Transverse colon (tissue), 4 donors: Measurements from ENCODE around the gene SPATA13. TPM values are rescaled to one million over a fixed set of nuclear protein-coding genes. Genes with fewer than 3 reads are reported as not detected.
"Not testable (repeated sequence)": the region's sequence is repeated elsewhere in the genome, so short reads cannot be mapped to it uniquely, and the experiment has no call there.

ENCODE experiments used
- DNase-seq: peaks from one replicate; pipeline ENCODE4 v3.0.0-alpha.2; 2019
- H3K27ac ChIP-seq, 4 donors: fragments of 200-600 bp; sonication (generic); 2 replicates each; pipeline ENCODE4 v1.5.1; 2016 to 2018; ENCODE audit warnings: inconsistent platforms in 4 of 4
- H3K27me3 ChIP-seq: fragments of 200-600 bp; sonication (generic); 2 replicates; pipeline ENCODE4 v1.5.1; 2017; ENCODE audit warnings: inconsistent platforms
- H3K36me3 ChIP-seq, 4 donors: fragments of 200-600 bp; sonication (generic); 2 replicates each; pipeline ENCODE4 v1.5.1; 2017 to 2019; ENCODE audit warnings: inconsistent platforms in 4 of 4
- H3K4me1 ChIP-seq, 4 donors: fragments of 200-600 bp; sonication (generic); 2 replicates each; pipeline ENCODE4 v1.5.1; 2017 to 2020; ENCODE audit warnings: inconsistent platforms in 4 of 4
- H3K4me3 ChIP-seq, 4 donors: fragments of 200-600 bp; sonication (generic); 1 replicate in 1 of 4; 2 replicates in 3 of 4; pipeline versions ENCODE4 v1.5.1 to v1.6.1; 2017 to 2019; ENCODE audit warnings: inconsistent platforms in 4 of 4
- H3K9me3 ChIP-seq, 2 donors: fragments of 200-600 bp; sonication (generic); 2 replicates each; pipeline ENCODE4 v1.5.1; 2017 to 2019; ENCODE audit warnings: inconsistent platforms in 2 of 2
- CTCF ChIP-seq, 5 experiments: fragments of 200-600 bp in 3 of 5; fragments of 450-650 bp in 2 of 5; sonication (generic) in 3 of 5; IDR thresholded peaks; 1 replicate in 2 of 5; 2 replicates in 3 of 5; pipeline ENCODE4 v1.5.1; 2016 to 2017; ENCODE audit warnings: antibody characterized with exemption in 5 of 5, inconsistent platforms in 3 of 5, mild to moderate bottlenecking in 2 of 5, moderate library complexity in 1 of 5
- EP300 ChIP-seq: sonication (generic); formaldehyde crosslinking; IDR thresholded peaks from one replicate; pipeline ENCODE4 v1.6.1; 2017; ENCODE audit warnings: antibody characterized with exemption, low read depth
- POLR2A ChIP-seq: fragments of 450-650 bp; IDR thresholded peaks from one replicate; pipeline ENCODE4 v1.6.1; 2016; ENCODE audit warnings: antibody characterized with exemption, mild to moderate bottlenecking, moderate library complexity
- POLR2AphosphoS5 ChIP-seq, 3 donors: sonication (generic); formaldehyde crosslinking; IDR thresholded peaks; one replicate each; pipeline ENCODE4 v1.6.1; 2016; ENCODE audit warnings: antibody characterized with exemption in 3 of 3
- WGBS, 2 donors: methylation state at CpG; one replicate each; pipeline ENCODE4 v1.1.5; 2018; ENCODE audit warnings: low coverage in 1 of 2; 5-methylcytosine and 5-hydroxymethylcytosine counted together
- in situ Hi-C, 4 donors: fragments of 200-750 bp; cut with MboI; loops; one replicate each; pipeline versions ENCODE4 v1.15.0 to v1.15.1; 2017; ENCODE audit warnings: low sequenced_read_pairs in 3 of 4, low pct_ligation_motif_present in 1 of 4, low pct_unique_long_range_greater_than_20kb in 1 of 4
- intact Hi-C: fragments of 100-400 bp; cut with DNase I; formaldehyde crosslinking; loops from one replicate; pipeline ENCODE4 v1.15.1; 2023; ENCODE audit warnings: low total_unique reads
- total RNA-seq, 4 donors: library from RNA; depleted of rRNA; stranded (reverse); fragments of >200 nt; gene quantifications; one replicate each; pipeline ENCODE4 v1.1.0, GENCODE V29; 2016

The SPATA13 gene
- total RNA-seq, 4 donors from 2014 or later: 85.1 to 612 (median 228) TPM

GRCh38 chr13:24323036-24323738 is 162.7 kb downstream of the SPATA13 start:
- Histone ChIP-seq H3K4me1 (peaks cover 0 to 13% (median 0%) of the 10 kb centered on the region in 4 donors), H3K27ac (peak overlapping the region in 3 of 4 donors; percentile 33 to 43 (median 39)), H3K36me3 (no peaks in the 10 kb centered on the region), H3K4me3 (no peak overlapping the region), H3K9me3 (no peaks in the 10 kb centered on the region), H3K27me3 (peaks cover 10% of the 10 kb centered on the region)
- in situ Hi-C loops: loop anchor here in 1 of 4 donors (5.0 kb wide), 1 partner anchor 431 kb away; no protein-coding TSS in a partner anchor
- TF ChIP-seq EP300 (no peak), POLR2AphosphoS5 (IDR thresholded peaks at IDR 0.05) (no peak), POLR2A (no peak), CTCF (IDR thresholded peaks at IDR 0.05) (no peak)
- no peak for DNase-seq
- WGBS, 2 donors: 69% methylated on average over 27 of the region's 28 CpGs; no CpG with 5 or more reads in 1 of the 2 donors
- intact Hi-C loops: loop anchor here (5.0 kb wide), 1 partner anchor 431 kb away; no protein-coding TSS in a partner anchor

- Histone ChIP-seq H3K36me3 (no peaks in the 10 kb centered on the region), H3K27me3 (peaks cover 14% of the 10 kb centered on the region), H3K9me3 (no peaks in the 10 kb centered on the region), H3K4me3 (no peak overlapping the region), H3K4me1 (peaks cover 0 to 13% (median 0%) of the 10 kb centered on the region in 4 donors), H3K27ac (peak overlapping the region in 3 of 4 donors; percentile 33 to 43 (median 39))
- TF ChIP-seq POLR2A (no peak), POLR2AphosphoS5 (IDR thresholded peaks at IDR 0.05) (no peak), CTCF (IDR thresholded peaks at IDR 0.05) (no peak), EP300 (no peak)
- intact Hi-C loops: loop anchor here (5.0 kb wide), 1 partner anchor 431 kb away; no protein-coding TSS in a partner anchor
- DNase-seq: no peak
- 38 to 67% methylated on average over 1 to 5 of the region's 5 CpGs for WGBS, 2 donors
- in situ Hi-C loops: loop anchor here in 1 of 4 donors (5.0 kb wide), 1 partner anchor 431 kb away; no protein-coding TSS in a partner anchor
These were observed 163.2 kb downstream of the SPATA13 start for GRCh38 chr13:24323739-24324075.

GRCh38 chr13:24327598-24327997 is 167.1 kb downstream of the SPATA13 start:
- H3K9me3 ChIP-seq, intact Hi-C loops, H3K36me3 ChIP-seq, DNase-seq, H3K27ac ChIP-seq: not testable (repeated sequence)
- peaks cover 14% of the 10 kb centered on the region for H3K27me3 ChIP-seq
- in situ Hi-C loops: loop anchor here in 1 of 4 donors (5.0 kb wide), 1 partner anchor 1415 kb away; no protein-coding TSS in a partner anchor
- peaks cover 0 to 13% (median 0%) of the 10 kb centered on the region in 4 donors for H3K4me1 ChIP-seq
- peak overlapping the region in 1 of 4 donors; percentile 38 for H3K4me3 ChIP-seq
- WGBS, 2 donors: 56 to 82% methylated on average over 7 to 23 of the region's 23 CpGs

GRCh38 chr13:24328145-24328544 is 167.6 kb downstream of the SPATA13 start:
- H3K4me3 ChIP-seq: peak overlapping the region in 1 of 4 donors; percentile 38
- H3K27me3 ChIP-seq: peaks cover 14% of the 10 kb centered on the region
- TF ChIP-seq POLR2AphosphoS5 (IDR thresholded peaks at IDR 0.05) (no peak), POLR2A (no peak)
- no peaks in the 10 kb centered on the region for H3K9me3 ChIP-seq
- H3K27ac ChIP-seq: no peak overlapping the region
- intact Hi-C loops: no loop called here
- in situ Hi-C loops: loop anchor here in 1 of 4 donors (5.0 kb wide), 1 partner anchor 1416 kb away; no protein-coding TSS in a partner anchor
- no peaks in the 10 kb centered on the region for H3K36me3 ChIP-seq
- DNase-seq: no peak
- 53 to 60% methylated on average over 4 to 38 of the region's 38 CpGs for WGBS, 2 donors
- peaks cover 0 to 11% (median 0%) of the 10 kb centered on the region in 4 donors for H3K4me1 ChIP-seq

- H3K4me1 ChIP-seq: no peaks in the 10 kb centered on the region
- H3K27me3 ChIP-seq: no peaks in the 10 kb centered on the region
- in situ Hi-C loops (no loop called here), intact Hi-C loops (no loop called here)
- H3K4me3 ChIP-seq: no peak overlapping the region
- H3K36me3 ChIP-seq: no peaks in the 10 kb centered on the region
- no peak for TF ChIP-seq CTCF (IDR thresholded peaks at IDR 0.05)
- no peak for TF ChIP-seq EP300
- no peak for TF ChIP-seq POLR2A
- TF ChIP-seq POLR2AphosphoS5 (IDR thresholded peaks at IDR 0.05): no peak
- no peak for DNase-seq
- no peak overlapping the region for H3K27ac ChIP-seq
- no peaks in the 10 kb centered on the region for H3K9me3 ChIP-seq
- WGBS, 2 donors: 93% methylated on average over 36 of the region's 36 CpGs; no CpG with 5 or more reads in 1 of the 2 donors
These were observed 178.2 kb downstream of the SPATA13 start for GRCh38 chr13:24338721-24339120.
